ENCODE measurements around the gene CCDC85C. TPM values are rescaled to one million over a fixed set of nuclear protein-coding genes. Genes with fewer than 3 reads are reported as not detected.

CCDC85C gene
- total and polyA plus RNA-seq, 2 of the 8 experiments (the other 6 are each of a cell fraction or from before 2014, with no cell fraction given): 16.8 to 35.8 TPM

DNA sequence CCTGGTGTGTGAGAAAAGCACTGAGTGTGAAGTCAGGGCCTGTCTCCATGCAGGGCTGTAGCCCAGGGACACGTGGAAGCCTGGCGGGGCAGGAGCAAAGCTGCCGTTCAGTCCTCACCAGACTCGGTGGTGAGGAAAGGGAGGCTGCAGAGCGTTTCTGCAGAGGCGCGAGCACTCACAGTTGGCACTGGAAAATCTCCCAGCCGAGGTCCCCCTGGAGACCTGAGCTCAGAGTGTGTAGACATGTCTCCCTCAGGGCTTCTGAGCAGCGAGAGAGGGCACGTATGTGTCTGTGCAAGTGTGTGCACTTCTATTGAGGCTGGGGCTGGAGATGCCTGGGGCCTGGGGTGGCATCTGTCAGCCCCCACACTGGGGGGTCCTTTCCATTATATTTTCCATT lies 29.9 kb upstream of the CCDC85C start (continued):
- TF ChIP-seq USF2 (IDR thresholded peaks at IDR 0.05; ENCODE audit: low read length) (no peak), CREB1 (IDR thresholded peaks at IDR 0.05) (no peak), SIX5 (IDR thresholded peaks at IDR 0.05; ENCODE audit: low read depth, low read length) (no peak), FOSL1 (IDR thresholded peaks at IDR 0.05; ENCODE audit: insufficient read depth, low read depth, low read length) (no peak), TCF12 (IDR thresholded peaks at IDR 0.05; ENCODE audit: low read depth, low read length) (no peak), MAX (IDR thresholded peaks at IDR 0.05) (no peak)

Data from H1 (cell line).